HG03439 (cell line): ENCODE measurements around the gene PLEKHG1.
A peak's percentile ranks its signal among the peaks of the same experiment; 100 is the strongest.

Experiments
- ATAC-seq: cut with Tn5 transposase; IDR thresholded peaks from one replicate; pipeline ENCODE4 v1.9.1; 2021; ENCODE audit warnings: mild to moderate bottlenecking, moderate library complexity; ENCODE audit not compliant: unreplicated experiment

Gene PLEKHG1

GRCh38 chr6:150599199-150600009 lies at the start of gene PLEKHG1:
Gene PLEKHG1, plus strand, starts transcription at chr6:150599885. Its CDS starts 133,797 bp downstream, at chr6:150733682.
- ATAC-seq, result peak; percentile 62

- no peak for ATAC-seq
Observed at GRCh38 chr6:150550244-150550643, 49.4 kb upstream of the PLEKHG1 start.

- ATAC-seq, result no peak
Observed at GRCh38 chr6:150557043-150557599, 42.6 kb upstream of the PLEKHG1 start.

DNA sequence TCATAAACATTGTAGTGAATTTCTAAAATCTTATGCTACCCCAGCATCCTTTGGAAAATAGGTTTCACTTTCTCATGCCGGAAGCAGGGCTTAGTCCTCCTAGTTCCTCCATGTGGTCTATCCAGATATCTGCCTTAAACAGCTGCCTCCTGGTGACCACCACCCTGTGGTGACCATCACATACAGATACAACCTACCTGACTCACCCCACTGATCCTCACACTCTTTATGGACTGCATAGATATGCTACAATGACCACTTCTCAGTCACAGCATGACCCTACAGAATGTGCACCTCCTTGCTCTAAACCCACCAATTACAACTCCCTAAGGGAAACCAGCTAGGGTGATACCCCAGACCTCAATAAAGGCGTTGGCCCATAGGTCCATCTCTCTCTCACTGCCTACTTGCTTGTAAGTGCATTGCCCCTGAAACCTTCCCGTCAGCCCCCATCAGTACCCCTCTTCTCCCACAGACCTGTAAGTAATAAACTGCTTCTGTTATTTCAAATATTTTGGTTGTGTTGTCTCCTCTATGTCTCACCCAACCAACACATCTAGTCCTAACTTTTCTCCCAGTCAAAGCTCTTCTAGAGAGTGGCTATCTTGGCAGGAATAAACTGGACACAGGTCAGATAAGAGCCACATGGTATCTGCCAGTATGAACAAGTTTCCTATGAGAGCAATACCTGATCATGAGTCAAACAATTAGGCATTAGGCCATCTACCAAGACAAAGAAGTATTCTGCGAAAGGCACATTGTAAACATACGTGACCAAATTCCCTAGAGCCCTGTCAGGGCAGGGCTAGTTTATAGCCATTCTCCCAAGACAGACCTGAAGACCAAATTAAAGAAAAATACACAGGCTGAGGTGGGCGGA lies 39.4 kb upstream of the PLEKHG1 start:
- no peak for ATAC-seq

- ATAC-seq, result no peak
Observed at GRCh38 chr6:150560884-150561219, 38.8 kb upstream of the PLEKHG1 start.

DNA sequence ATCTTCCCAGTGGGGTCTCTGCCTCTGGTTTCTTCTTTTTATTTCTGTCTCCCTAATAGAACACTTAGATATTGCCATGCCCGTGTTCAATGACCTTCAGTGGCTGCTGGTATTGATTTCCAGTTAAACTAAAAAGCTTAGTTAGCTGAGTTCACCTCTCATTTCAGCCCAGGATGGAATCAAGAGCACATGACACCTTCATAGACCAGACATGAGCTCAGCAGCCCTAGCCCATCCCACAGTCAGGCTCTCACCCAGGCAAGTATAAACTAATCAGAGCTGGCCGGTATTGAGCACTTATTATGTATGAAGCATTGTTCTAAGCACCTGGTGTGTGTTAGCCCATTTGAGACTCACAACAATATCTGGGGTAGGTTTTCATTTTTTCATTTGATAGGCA lies 33.7 kb upstream of the PLEKHG1 start:
- ATAC-seq, result no peak

DNA sequence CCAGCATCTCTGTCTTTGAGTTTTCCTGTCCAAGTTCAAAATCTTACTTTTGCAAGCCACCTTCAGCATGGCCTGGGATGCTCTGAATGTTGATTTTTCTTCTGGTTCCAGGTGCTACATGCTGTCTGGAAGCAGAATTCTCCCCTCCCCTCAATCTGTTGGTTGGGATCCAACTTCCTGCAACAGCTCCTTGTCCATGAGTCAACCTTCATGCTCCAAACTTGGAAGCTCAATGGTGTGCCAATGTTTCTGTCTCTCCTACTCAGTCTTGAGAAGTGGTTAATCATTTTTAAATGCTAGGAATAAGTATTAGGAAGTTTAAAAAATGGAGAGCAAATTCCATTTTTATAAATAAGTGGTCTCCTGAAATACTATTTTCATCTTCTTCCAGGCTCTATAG lies 33.2 kb upstream of the PLEKHG1 start:
- ATAC-seq, result no peak

DNA sequence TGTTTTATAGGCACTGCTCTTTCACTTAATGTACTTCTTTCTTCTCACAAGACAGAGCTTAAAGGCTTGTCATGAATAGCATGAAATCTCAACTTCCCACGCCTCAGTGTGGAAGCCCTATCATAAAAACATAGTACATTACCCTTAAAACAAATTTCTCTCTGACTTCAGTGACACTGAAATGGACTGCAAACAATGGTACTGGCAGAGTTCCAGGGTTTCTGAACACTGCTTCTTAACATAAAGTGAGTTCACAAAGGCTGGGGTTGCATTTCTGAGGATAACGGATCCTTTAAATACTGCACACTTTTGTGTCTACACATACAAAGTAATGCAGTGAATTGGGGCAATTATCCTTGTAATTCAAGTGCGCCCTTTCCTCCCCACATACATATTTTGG lies 32.3 kb upstream of the PLEKHG1 start:
- ATAC-seq, result no peak

DNA sequence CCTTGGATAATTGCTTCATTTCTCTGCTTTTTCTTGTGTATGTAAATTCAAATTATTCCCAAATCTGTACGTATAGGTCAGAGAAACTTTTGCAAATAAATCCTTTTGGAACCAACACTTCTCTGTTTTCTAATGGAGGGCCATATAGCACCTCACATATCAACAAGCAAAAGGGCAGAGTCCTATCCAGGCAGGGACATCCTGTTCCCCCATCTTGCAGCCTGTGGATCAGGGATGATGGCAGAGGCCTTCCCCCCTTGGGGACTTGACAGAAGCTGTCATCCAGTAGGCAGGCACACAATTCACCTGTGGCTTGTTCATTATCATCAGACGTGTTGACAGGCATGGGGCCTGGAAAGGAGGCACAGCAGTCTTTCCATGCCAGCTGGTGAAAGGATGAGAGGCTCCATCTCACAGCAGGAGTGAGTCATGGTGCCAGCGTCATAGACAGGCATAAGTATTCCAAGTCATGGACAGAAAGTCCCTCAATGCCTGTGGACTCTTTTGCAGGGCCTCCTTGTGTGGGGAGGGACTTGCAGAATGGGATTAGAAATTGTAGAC lies 31.8 kb upstream of the PLEKHG1 start:
- ATAC-seq, result no peak

DNA sequence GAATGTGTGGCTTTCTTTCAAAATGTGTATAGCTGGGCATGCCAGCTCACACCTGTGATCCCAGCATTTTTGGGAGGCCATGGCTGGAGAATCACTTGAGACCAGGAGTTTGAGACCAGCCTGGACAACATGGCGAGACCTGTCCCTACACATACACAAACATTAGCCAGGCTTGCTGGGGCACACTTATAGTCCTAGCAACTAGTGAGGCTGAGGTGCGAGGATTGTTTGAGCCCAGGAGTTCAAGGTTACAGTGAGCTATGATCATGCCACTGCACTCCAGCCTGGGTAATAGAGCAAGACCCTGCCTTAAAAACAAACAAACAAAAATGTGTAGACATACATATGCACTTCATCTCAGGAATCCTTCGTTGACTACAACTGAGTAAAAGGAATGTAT lies 31.1 kb upstream of the PLEKHG1 start:
- ATAC-seq, result no peak

GRCh38 chr6:150569161-150569560 lies 30.5 kb upstream of the PLEKHG1 start:
- no peak for ATAC-seq

GRCh38 chr6:150573041-150573681 lies 26.5 kb upstream of the PLEKHG1 start:
- ATAC-seq, result no peak

DNA sequence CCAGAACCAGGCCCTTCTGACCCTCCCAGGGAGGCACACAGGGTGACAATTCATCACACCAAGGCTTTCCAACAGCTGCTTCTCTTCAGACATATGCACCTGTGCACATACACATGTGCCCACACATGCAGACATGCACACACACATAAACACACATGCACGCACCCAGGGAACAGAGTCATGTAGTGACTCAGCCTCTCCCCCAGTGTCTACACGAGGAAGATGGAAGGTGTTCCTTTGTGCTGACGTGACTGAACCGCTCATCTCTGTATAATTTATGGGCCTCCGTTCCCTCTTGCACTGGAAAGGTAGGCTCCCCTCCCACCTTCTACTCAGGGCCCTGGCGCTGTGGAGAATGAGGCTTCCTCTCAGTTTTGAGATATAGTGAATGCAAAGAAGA lies 23.8 kb upstream of the PLEKHG1 start:
- no peak for ATAC-seq

GRCh38 chr6:150576651-150577226 lies 22.9 kb upstream of the PLEKHG1 start:
- no peak for ATAC-seq

DNA sequence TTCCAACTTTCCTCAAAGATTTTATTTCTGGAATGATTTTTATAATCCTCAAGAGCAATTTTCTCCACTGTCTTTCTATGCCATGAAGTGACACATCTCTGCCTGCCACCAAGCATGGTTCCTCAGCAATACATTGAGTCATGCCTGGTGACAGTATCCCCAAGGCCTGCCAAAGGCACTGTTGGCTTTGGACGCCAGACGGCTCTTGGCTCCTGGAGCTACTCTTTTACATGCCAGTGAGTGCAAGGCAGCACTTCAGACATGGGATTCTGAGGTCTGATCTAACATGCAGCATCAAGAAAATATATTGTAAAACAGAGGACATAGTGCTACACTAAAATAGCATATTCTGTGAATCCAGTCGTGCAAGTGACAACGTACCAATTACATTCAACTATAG lies 20.1 kb upstream of the PLEKHG1 start:
- ATAC-seq, result no peak

GRCh38 chr6:150580489-150580888 lies 19.2 kb upstream of the PLEKHG1 start:
- ATAC-seq, result no peak

- ATAC-seq, result no peak
Observed at GRCh38 chr6:150584065-150584464, 15.6 kb upstream of the PLEKHG1 start.

DNA sequence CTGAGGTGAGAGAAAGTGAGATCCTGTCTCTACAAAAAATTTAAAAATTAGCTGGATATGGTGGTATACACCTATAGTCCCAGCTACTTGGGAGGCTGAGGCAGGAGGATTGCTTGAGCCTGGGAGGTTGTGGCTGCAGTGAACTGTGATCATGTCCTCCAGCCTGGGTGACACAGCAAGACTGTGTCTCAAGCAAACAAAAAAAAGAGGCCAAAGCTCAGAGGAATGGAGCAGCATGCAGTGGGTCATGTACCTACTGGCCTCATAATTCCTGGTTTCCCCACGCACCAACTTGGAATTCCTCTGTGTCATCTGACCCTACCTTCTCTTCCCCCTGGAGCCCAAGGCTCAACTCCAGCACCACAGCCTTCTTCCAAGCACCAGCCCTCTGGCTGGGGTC lies 15.1 kb upstream of the PLEKHG1 start:
- no peak for ATAC-seq

- no peak for ATAC-seq
Observed at GRCh38 chr6:150586850-150587359, 12.8 kb upstream of the PLEKHG1 start.

DNA sequence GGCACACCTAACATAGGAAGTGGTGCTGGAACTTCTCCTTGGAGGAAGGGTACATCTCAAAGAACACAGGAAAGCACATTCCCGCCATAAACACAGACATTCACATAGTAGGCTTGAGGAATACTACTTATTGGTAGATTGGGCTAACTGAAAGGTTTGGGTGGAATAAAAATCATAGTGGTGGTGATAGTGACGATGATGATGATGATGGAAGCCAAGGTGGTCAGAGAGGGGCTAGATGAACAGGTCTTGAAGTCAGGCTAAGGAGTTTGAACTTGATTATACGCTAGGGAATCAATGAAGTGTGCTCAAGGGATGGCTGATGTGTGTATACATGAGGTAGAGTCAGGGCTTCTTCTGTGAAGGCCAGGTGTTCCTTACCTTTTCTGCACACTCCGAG lies 12.0 kb upstream of the PLEKHG1 start:
- ATAC-seq, result no peak
